ENCODE measurements around the gene DCLK2. TPM values are rescaled to one million over a fixed set of nuclear protein-coding genes. Genes with fewer than 3 reads are reported as not detected.
A peak's percentile ranks its signal among the peaks of the same experiment; 100 is the strongest.

Gene DCLK2
- total RNA-seq, 1 experiment from 2014 or later: 2.7 TPM

DNA sequence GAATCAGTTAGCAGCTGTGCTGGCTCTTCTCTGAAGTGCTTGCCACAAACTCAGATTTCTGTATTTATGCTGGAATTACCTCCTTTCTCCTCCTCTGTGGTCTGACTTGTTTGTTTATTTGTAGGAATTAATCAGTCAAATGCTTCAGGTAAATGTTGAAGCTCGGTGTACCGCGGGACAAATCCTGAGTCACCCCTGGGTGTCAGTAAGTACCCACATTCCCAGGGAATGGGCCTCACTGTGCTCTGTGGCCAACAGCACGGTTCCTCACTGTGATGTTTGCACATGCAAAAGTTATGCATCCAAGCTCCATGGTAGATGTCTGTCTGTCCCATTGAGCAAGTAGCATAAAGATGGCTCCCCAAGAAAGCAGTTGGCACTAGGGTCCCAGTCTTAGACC, 169.9 kb downstream of the DCLK2 start:
- no peaks in the 10 kb centered on the region; a peak in 1 of 4 replicates for H3K4me1 ChIP-seq (ENCODE audit: control insufficient read depth in 1 of 2, insufficient read depth in 2 of 2, low read length in 2 of 2)
- CTCF ChIA-PET: interaction anchor here (0.9 to 1.5 kb wide), 2 partner anchors 39 to 619 kb away, joined by 3 to 4 read pairs; no protein-coding TSS in a partner anchor
- no peaks in the 10 kb centered on the region for H4K20me1 ChIP-seq (ENCODE audit: insufficient read depth)
- H3K9me2 ChIP-seq (ENCODE audit: insufficient read depth): no peaks in the 10 kb centered on the region
- BruUV-seq (replicated peaks): no TSS peak
- ATAC-seq: no peak
- TF ChIP-seq FOSL1 (IDR thresholded peaks at IDR 0.05; ENCODE audit: low read depth) (no peak), RAD21 (IDR thresholded peaks at IDR 0.05; ENCODE audit: low read depth) (peak; percentile 32; the same call in 1 of the 2 replicates)
- H3K9me3 ChIP-seq (ENCODE audit: control insufficient read depth in 1 of 2, insufficient read depth in 1 of 2, low read depth in 1 of 2, low read length in 2 of 2): no peaks in the 10 kb centered on the region
- POLR2A ChIA-PET: no interaction called here
- DNase-seq (ENCODE audit: low read depth, low spot score): no peak
- H3K9ac ChIP-seq (ENCODE audit: low read length): no peak overlapping the region
- H3K79me2 ChIP-seq (ENCODE audit: insufficient read depth, low read length): no peaks in the 10 kb centered on the region
- no peak overlapping the region for H2AFZ ChIP-seq (ENCODE audit: low read depth, low read length, poor library complexity, severe bottlenecking)
- no peak overlapping the region for H3K4me2 ChIP-seq (ENCODE audit: low read length)
- H3K27ac ChIP-seq (ENCODE audit: low read depth, low read length): no peak overlapping the region
- intact Hi-C loops (cut with micrococcal nuclease): no loop called here
- H3K36me3 ChIP-seq (ENCODE audit: control insufficient read depth in 1 of 2, insufficient read depth in 2 of 2, low read length in 2 of 2): no peaks in the 10 kb centered on the region
- RAD21 ChIA-PET (ENCODE audit: low non-redundant PET in 1 of 2, low total read pairs in 2 of 2, uncharacterized antibody in 2 of 2, unreplicated experiment in 2 of 2): no interaction called here
- H3K27me3 ChIP-seq (ENCODE audit: insufficient read depth, low read length): no peaks in the 10 kb centered on the region
- no peak overlapping the region for H3K4me3 ChIP-seq (replicated peaks in 1 of 2; ENCODE audit: low read depth in 1 of 2, low read length in 2 of 2)

DNA sequence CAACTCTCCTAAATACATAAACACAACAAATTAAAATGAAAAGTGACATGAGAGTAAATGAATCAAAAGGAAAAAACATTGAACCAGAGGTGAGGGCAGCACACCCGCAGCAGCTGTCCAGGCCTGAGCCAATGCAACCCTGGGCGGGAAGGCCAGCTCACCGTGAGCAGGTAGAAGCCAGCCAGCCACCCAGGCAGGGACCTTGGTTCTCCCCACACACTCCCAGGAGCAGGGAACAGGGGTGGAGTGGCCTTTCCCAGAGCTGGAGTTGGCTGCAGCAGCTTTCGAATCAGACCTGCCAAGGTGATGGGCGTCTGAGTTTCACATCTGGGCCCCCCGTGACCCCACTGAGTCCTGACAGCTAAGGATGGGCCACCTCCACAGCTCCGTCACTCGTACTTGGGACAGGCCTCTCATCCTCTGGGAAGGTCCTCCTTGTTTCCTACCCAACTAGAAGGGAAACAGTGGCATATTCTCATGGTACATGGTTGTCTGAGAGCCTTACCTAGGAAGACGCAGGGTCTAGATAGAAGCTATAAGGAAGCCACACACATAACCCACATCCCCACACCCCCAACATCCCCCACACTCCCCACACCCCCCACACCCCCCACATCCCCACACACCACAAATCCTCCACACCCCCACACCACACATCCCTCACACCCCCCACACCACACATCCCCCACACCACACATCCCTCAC, 172.2 kb downstream of the DCLK2 start:
- Histone ChIP-seq H3K9ac (ENCODE audit: low read length) (no peak overlapping the region), H4K20me1 (ENCODE audit: insufficient read depth) (no peaks in the 10 kb centered on the region), H3K36me3 (ENCODE audit: control insufficient read depth in 1 of 2, insufficient read depth in 2 of 2, low read length in 2 of 2) (no peaks in the 10 kb centered on the region), H3K9me3 (ENCODE audit: control insufficient read depth in 1 of 2, insufficient read depth in 1 of 2, low read depth in 1 of 2, low read length in 2 of 2) (no peaks in the 10 kb centered on the region), H3K9me2 (ENCODE audit: insufficient read depth) (no peaks in the 10 kb centered on the region), H3K79me2 (ENCODE audit: insufficient read depth, low read length) (no peaks in the 10 kb centered on the region), H3K4me1 (ENCODE audit: control insufficient read depth in 1 of 2, insufficient read depth in 2 of 2, low read length in 2 of 2) (no peaks in the 10 kb centered on the region), H3K27me3 (ENCODE audit: insufficient read depth, low read length) (no peaks in the 10 kb centered on the region), H3K4me3 (replicated peaks in 1 of 2; ENCODE audit: low read depth in 1 of 2, low read length in 2 of 2) (no peak overlapping the region), H3K27ac (ENCODE audit: low read depth, low read length) (no peak overlapping the region), H2AFZ (ENCODE audit: low read depth, low read length, poor library complexity, severe bottlenecking) (no peak overlapping the region), H3K4me2 (ENCODE audit: low read length) (no peak overlapping the region)
- ChIA-PET CTCF (no interaction called here), RAD21 (ENCODE audit: low non-redundant PET in 1 of 2, low total read pairs in 2 of 2, uncharacterized antibody in 2 of 2, unreplicated experiment in 2 of 2) (no interaction called here), POLR2A (no interaction called here)
- no peak for DNase-seq (ENCODE audit: low read depth, low spot score)
- peak; percentile 36 for ATAC-seq
- intact Hi-C loops (cut with micrococcal nuclease): no loop called here
- no TSS peak for BruUV-seq (replicated peaks)
- TF ChIP-seq, protein P1, sequence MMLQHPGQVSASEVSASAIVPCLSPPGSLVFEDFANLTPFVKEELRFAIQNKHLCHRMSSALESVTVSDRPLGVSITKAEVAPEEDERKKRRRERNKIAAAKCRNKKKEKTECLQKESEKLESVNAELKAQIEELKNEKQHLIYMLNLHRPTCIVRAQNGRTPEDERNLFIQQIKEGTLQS (IDR thresholded peaks at IDR 0.05): no peak
- TF ChIP-seq YY1 (IDR thresholded peaks at IDR 0.05; ENCODE audit: extremely low read depth, insufficient replicate concordance, low read depth, low read length): no peak
- no peak for TF ChIP-seq EGR1 (IDR thresholded peaks at IDR 0.05; ENCODE audit: low read depth)
- TF ChIP-seq, protein P2, sequence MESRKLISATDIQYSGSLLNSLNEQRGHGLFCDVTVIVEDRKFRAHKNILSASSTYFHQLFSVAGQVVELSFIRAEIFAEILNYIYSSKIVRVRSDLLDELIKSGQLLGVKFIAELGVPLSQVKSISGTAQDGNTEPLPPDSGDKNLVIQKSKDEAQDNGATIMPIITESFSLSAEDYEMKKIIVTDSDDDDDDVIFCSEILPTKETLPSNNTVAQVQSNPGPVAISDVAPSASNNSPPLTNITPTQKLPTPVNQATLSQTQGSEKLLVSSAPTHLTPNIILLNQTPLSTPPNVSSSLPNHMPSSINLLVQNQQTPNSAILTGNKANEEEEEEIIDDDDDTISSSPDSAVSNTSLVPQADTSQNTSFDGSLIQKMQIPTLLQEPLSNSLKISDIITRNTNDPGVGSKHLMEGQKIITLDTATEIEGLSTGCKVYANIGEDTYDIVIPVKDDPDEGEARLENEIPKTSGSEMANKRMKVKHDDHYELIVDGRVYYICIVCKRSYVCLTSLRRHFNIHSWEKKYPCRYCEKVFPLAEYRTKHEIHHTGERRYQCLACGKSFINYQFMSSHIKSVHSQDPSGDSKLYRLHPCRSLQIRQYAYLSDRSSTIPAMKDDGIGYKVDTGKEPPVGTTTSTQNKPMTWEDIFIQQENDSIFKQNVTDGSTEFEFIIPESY (IDR thresholded peaks at IDR 0.05; ENCODE audit: extremely low read depth, insufficient replicate concordance, low read length): no peak
- TF ChIP-seq TCF7L2 (IDR thresholded peaks at IDR 0.05; ENCODE audit: borderline replicate concordance, extremely low read depth, insufficient read depth, insufficient read length): no peak

Measured in HCT116 (cell line).